Lung (tissue), 12 donors: Measurements from ENCODE around the gene ADAMTSL2. TPM values are rescaled to one million over a fixed set of nuclear protein-coding genes. Genes with fewer than 3 reads are reported as not detected.

ENCODE experiments used
- ATAC-seq: fragments of 200-7000 bp; cut with Tn5 transposase; one replicate; pipeline ENCODE4 v1.9.1; 2020; ENCODE audit warnings: moderate number of reproducible peaks; ENCODE audit not compliant: insufficient read depth, low FRiP score
- DNase-seq, 3 donors: peaks; one replicate each; pipeline ENCODE4 v3.0.0-alpha.2; 2013 to 2017
- H3K27ac ChIP-seq, 2 donors: one replicate each; pipeline ENCODE4 v1.5.1; 2013; ENCODE audit warnings: mild to moderate bottlenecking in 2 of 2, moderate library complexity in 2 of 2, control low read depth in 1 of 2, inconsistent platforms in 1 of 2, low read depth in 1 of 2, low read length in 1 of 2
- H3K27me3 ChIP-seq, 3 donors: one replicate each; pipeline ENCODE4 v1.5.1; 2013; ENCODE audit warnings: low read length in 2 of 3; ENCODE audit not compliant: control insufficient read depth in 3 of 3, insufficient read depth in 3 of 3
- H3K36me3 ChIP-seq, 4 donors: one replicate each; pipeline ENCODE4 v1.5.1; 2013; ENCODE audit warnings: low read length in 4 of 4, mild to moderate bottlenecking in 1 of 4, moderate library complexity in 1 of 4; ENCODE audit not compliant: control insufficient read depth in 4 of 4, insufficient read depth in 4 of 4
- H3K4me1 ChIP-seq, 5 donors: one replicate each; pipeline ENCODE4 v1.5.1; 2013; ENCODE audit warnings: low read length in 5 of 5, mild to moderate bottlenecking in 2 of 5, moderate library complexity in 1 of 5; ENCODE audit not compliant: control insufficient read depth in 5 of 5, insufficient read depth in 5 of 5
- H3K4me3 ChIP-seq: one replicate; pipeline ENCODE4 v1.5.1; 2013; ENCODE audit warnings: mild to moderate bottlenecking, control low read depth, moderate library complexity
- H3K9ac ChIP-seq, 2 donors: one replicate each; pipeline ENCODE4 v1.5.1; 2013; ENCODE audit warnings: low read length in 2 of 2, control low read depth in 1 of 2; ENCODE audit not compliant: insufficient read depth in 1 of 2
- H3K9me3 ChIP-seq, 4 donors: one replicate each; pipeline ENCODE4 v1.5.1; 2013; ENCODE audit warnings: low read length in 3 of 4, mild to moderate bottlenecking in 1 of 4, moderate library complexity in 1 of 4; ENCODE audit not compliant: control insufficient read depth in 4 of 4, insufficient read depth in 3 of 4
- CTCF ChIP-seq: IDR thresholded peaks from 2 replicates; pipeline ENCODE4 v1.5.1; 2012; ENCODE audit warnings: mild to moderate bottlenecking; ENCODE audit errors: control extremely low read depth, extremely low read depth
- WGBS, 2 donors: extraction: QIAGEN DNeasy Blood & Tissue Kit; methylation state at CpG; one replicate each; pipeline ENCODE4 v1.1.7; 2013; 5-methylcytosine and 5-hydroxymethylcytosine counted together
- polyA plus RNA-seq, 2 donors: library from polyadenylated mRNA; stranded (reverse); fragments of 200-250 nt; gene quantifications; one replicate each; pipeline ENCODE4 v1.2.1, GENCODE V29; 2013
- total RNA-seq, 2 donors: library from RNA; depleted of rRNA in 1 of 2; stranded (reverse); fragments of >200 nt in 1 of 2; gene quantifications; one replicate each; pipeline ENCODE4 v1.2.1, GENCODE V29; 2014 to 2021
- donor health status: control.
- donor health status: control.
- donor health status: Bipolar disorder and iron deficiency.
- donor health status: healthy.
- donor health status: DM: yes; HTN: yes; CAD: no.

The ADAMTSL2 gene
- total and polyA plus RNA-seq, 4 donors = 6.4 to 20.6 (median 10.1) TPM

- Histone ChIP-seq H3K4me1 (peaks cover 2 to 63% (median 26%) of the 10 kb centered on the region in 5 donors), H3K36me3 (no peaks in the 10 kb centered on the region), H3K4me3 (no peak overlapping the region), H3K9ac (no peak overlapping the region), H3K27me3 (no peaks in the 10 kb centered on the region), H3K9me3 (no peaks in the 10 kb centered on the region), H3K27ac (no peak overlapping the region)
- WGBS, 2 donors = 42 to 49% methylated on average over 21 of the region's 21 CpGs
- ATAC-seq (no peak), DNase-seq (peak in 2 of 3 donors; percentile 31 to 51)
- no peak for TF ChIP-seq CTCF
Measured at GRCh38 chr9:133526721-133527321, 7.7 kb upstream of the ADAMTSL2 start.

GRCh38 chr9:133527444-133527920 lies 7.0 kb upstream of the ADAMTSL2 start:
- Histone ChIP-seq H3K4me1 (peaks cover 2 to 64% (median 26%) of the 10 kb centered on the region in 5 donors), H3K27me3 (no peaks in the 10 kb centered on the region), H3K27ac (no peak overlapping the region), H3K9ac (no peak overlapping the region), H3K36me3 (no peaks in the 10 kb centered on the region), H3K9me3 (no peaks in the 10 kb centered on the region), H3K4me3 (no peak overlapping the region)
- no peak for TF ChIP-seq CTCF
- ATAC-seq (no peak), DNase-seq (peak; percentile 90 to 94 (median 90))
- WGBS, 2 donors = 57 to 72% methylated on average over 18 of the region's 18 CpGs

DNA sequence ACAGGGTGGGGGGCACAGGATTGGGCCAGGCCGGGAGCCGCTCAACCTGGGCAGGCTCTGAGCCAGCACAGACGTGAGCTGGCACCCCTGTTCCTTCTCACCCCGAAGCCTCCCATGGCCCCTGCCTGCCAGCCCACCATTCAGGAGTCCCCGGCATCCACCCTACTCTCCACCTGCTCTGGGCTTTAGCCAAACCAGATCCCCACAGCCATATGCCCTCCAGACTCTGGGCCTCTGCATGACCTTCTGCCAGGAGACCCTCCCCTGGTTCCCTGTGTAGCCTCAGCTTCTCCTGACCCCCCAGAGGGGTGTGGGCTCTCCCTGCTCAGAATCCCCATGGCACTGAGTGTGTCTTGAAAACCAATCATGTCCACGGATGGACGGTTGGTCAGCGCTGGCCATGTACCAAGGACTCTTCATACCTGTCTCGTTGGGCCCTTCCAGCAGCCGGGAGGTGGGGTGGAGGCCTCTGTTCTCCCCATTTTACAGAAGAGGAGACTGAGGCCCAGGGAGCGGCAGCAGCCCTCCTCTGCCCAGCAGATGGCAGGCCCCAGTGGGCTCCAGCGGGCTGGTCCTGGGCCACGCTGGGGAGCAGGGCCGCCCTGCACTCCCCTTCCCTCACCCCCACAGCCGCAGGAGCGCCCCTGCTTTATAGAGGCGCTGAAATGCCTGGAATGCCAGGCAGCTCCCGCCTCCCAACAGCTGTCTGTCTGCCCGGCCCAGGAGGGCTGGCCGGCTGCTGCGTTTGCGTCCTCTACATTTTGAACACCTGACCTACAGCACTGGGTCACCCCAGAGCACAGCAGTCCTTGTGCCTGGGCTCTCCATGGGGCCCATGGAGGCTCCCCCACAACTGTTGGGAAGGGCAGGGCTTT lies 6.3 kb upstream of the ADAMTSL2 start:
- peak in 1 of 3 donors; percentile 33 for DNase-seq
- Histone ChIP-seq H3K9ac (no peak overlapping the region), H3K27me3 (no peaks in the 10 kb centered on the region), H3K36me3 (no peaks in the 10 kb centered on the region), H3K4me1 (peaks cover 2 to 66% (median 26%) of the 10 kb centered on the region in 5 donors), H3K4me3 (no peak overlapping the region), H3K9me3 (no peaks in the 10 kb centered on the region), H3K27ac (no peak overlapping the region)
- TF ChIP-seq CTCF = no peak
- 69 to 86% methylated on average over 21 to 22 of the region's 22 CpGs for WGBS, 2 donors
- no peak for ATAC-seq
